Erythroblast (primary cell): ENCODE results near the gene RNF14.

ENCODE experiments used
- GATA1 ChIP-seq: IDR thresholded peaks from 2 replicates; pipeline ENCODE4 v1.6.1; 2011; ENCODE audit warnings: low read depth, mild to moderate bottlenecking, control low read depth, low read length, moderate library complexity
- POLR2A ChIP-seq: IDR thresholded peaks from 2 replicates; pipeline ENCODE4 v1.6.1; 2011; ENCODE audit warnings: mild to moderate bottlenecking, low read length

- no peak for TF ChIP-seq POLR2A
- TF ChIP-seq GATA1 = no peak
These were observed 45.0 kb downstream of the RNF14 start for GRCh38 chr5:142013734-142014521.
